ENCODE results near the gene NXT2. TPM values are rescaled to one million over a fixed set of nuclear protein-coding genes. Genes with fewer than 3 reads are reported as not detected.

NXT2 gene
- total RNA-seq (10 to 100 TPM in 1 of 7 donors, 1 to 10 TPM in 6; 8.4 to 15.6 (median 8.8) TPM), polyA plus RNA-seq (1 to 10 TPM; 7.9 to 9.5 (median 9.2) TPM)
- long read RNA-seq, donor 1, partial matches to known transcripts: 0 of 4 reads
- long read RNA-seq, donor 1, other reads (novel, unspliced or antisense): 0 of 4 reads
- long read RNA-seq, donor 2, partial matches to known transcripts: 0 of 3 reads
- long read RNA-seq, donor 2, other reads (novel, unspliced or antisense): 0 of 3 reads

GRCh38 chrX:109536439-109537323 lies at the start of gene NXT2:
NXT2 (plus strand) TSS chrX:109536844; CDS start chrX:109537007, 163 bp downstream.
- Histone ChIP-seq H3K4me3 (peak within 1 kb of the TSS; percentile 1 to 78 (median 46)), H3K27ac (peak within 1 kb of the TSS; percentile 76 to 97 (median 92)), H3K4me1 (peaks cover 0 to 25% (median 2%) of the 10 kb centered on the region in 6 donors), H3K27me3 (replicated peaks in 1 of 7) (peaks cover 0 to 5% (median 0%) of the 10 kb centered on the region in 7 donors), H3K36me3 (no peaks in the 10 kb centered on the region), H3K9me3 (peaks cover 0 to 5% (median 0%) of the 10 kb centered on the region in 8 donors)
- WGBS, 5 donors: 3 to 41% (median 5%) methylated on average over 40 to 43 of the region's 43 CpGs
- peak in 2 of 3 donors; percentile 34 to 54 for TF ChIP-seq POLR2A (IDR thresholded peaks at IDR 0.05)
- TF ChIP-seq CTCF (IDR thresholded peaks at IDR 0.05 in 8 of 11, conservative IDR thresholded peaks at IDR 0.05 in 3 of 11): peak in 1 of 11 experiments; percentile 32
- peak; percentile 96 to 97 (median 96) for TF ChIP-seq POLR2AphosphoS5 (IDR thresholded peaks at IDR 0.05)
- peak; percentile 96 for DNase-seq
- intact Hi-C loops (cut with DNase I; ENCODE audit: low total_unique reads): no loop called here

- no peak overlapping the region for H3K4me3 ChIP-seq
- TF ChIP-seq POLR2AphosphoS5 (IDR thresholded peaks at IDR 0.05): no peak
- TF ChIP-seq CTCF (IDR thresholded peaks at IDR 0.05 in 8 of 11, conservative IDR thresholded peaks at IDR 0.05 in 3 of 11): no peak
- TF ChIP-seq POLR2A (IDR thresholded peaks at IDR 0.05): no peak
- H3K27ac ChIP-seq: no peak overlapping the region
- H3K9me3 ChIP-seq: no peaks in the 10 kb centered on the region
- no peaks in the 10 kb centered on the region for H3K36me3 ChIP-seq
- peaks cover 0 to 6% (median 0%) of the 10 kb centered on the region in 7 donors for H3K27me3 ChIP-seq (replicated peaks in 1 of 7)
- 22 to 58% (median 39%) methylated on average over 2 to 4 of the region's 4 CpGs for WGBS, 5 donors
- intact Hi-C loops (cut with DNase I; ENCODE audit: low total_unique reads): loop anchor here (5.0 kb wide), 1 partner anchor 145 kb away; no protein-coding TSS in a partner anchor
- peaks cover 0 to 17% (median 0%) of the 10 kb centered on the region in 6 donors for H3K4me1 ChIP-seq
- DNase-seq: no peak
Observed at GRCh38 chrX:109487640-109488039, 49.0 kb upstream of the NXT2 start.

- Histone ChIP-seq H3K27me3 (replicated peaks in 1 of 7) (no peaks in the 10 kb centered on the region), H3K4me1 (peaks cover 0 to 17% (median 0%) of the 10 kb centered on the region in 6 donors), H3K4me3 (no peak overlapping the region), H3K9me3 (no peaks in the 10 kb centered on the region), H3K27ac (no peak overlapping the region), H3K36me3 (no peaks in the 10 kb centered on the region)
- TF ChIP-seq POLR2A (IDR thresholded peaks at IDR 0.05) (no peak), CTCF (IDR thresholded peaks at IDR 0.05 in 8 of 11, conservative IDR thresholded peaks at IDR 0.05 in 3 of 11) (no peak), POLR2AphosphoS5 (IDR thresholded peaks at IDR 0.05) (no peak)
- intact Hi-C loops (cut with DNase I; ENCODE audit: low total_unique reads): loop anchor here (5.0 kb wide), 1 partner anchor 143 kb away; no protein-coding TSS in a partner anchor
- no peak for DNase-seq
- 82 to 98% (median 93%) methylated on average over 2 of the region's 2 CpGs for WGBS, 5 donors
Observed at GRCh38 chrX:109489174-109489573, 47.5 kb upstream of the NXT2 start.
